GM18858 (cell line): ENCODE results near the gene ROS1.
A peak's percentile ranks its signal among the peaks of the same experiment; 100 is the strongest.
"Not testable (repeated sequence)": the region's sequence is repeated elsewhere in the genome, so short reads cannot be mapped to it uniquely, and the experiment has no call there.

Source experiments
- ATAC-seq: cut with Tn5 transposase; IDR thresholded peaks from one replicate; pipeline ENCODE4 v1.9.1; 2021; ENCODE audit not compliant: unreplicated experiment

ROS1 gene

GRCh38 chr6:117384659-117385058 lies 41.1 kb downstream of the ROS1 start:
- no peak for ATAC-seq

DNA sequence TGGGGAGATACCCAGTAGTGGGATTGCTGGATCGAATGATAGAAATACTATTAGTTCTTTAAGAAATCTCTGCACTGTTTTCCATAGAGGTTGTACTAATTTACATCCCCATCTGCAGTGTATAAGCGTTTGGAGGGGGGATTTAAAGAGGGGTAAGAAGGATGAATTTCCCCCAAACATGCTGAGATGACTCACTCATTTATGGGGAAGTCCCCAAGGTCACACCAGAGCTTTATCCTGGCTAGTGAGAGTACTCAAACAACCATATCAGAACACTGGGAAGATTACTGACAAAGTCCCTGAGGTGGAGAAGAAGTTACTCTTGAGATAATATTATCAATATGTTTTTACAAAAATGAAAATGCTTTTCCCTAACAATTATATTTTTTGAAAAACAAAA lies 44.0 kb downstream of the ROS1 start:
- ATAC-seq, result peak; percentile 52

DNA sequence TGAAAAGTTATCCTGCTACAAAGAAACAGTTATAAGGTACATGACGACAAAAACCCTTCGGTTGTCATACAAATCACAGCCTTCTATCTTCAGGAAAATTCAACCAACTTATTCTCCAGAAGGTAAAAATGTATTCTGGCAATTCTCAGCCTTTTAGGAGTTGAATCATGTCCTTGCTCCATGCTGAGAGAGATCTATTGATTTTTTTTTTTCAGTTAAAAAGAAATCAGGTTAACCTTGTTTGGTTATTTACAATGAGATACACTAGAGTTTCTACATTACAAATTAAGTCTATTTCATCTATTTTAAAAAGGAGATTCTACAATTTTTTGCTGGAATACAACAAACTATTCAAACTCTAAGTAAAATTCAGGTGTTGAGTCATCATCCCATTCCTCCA lies 45.4 kb downstream of the ROS1 start:
- ATAC-seq, result no peak

DNA sequence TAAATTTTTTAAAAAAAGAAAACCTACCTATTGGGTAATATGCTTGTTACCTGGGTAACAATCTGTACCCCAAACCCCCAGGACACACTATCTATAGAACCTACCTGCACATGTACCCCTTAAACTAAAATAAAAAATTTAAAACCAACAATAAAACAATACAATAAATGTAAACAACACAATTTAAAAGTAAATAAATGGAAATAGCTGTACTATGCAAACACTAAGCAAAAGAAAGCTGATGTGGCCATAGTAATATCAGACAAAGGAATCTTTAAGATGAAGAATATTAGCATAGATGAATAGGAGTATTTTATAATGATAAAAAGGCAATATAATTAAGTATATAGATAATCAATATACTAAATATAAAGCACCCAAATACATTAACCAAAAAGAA lies 50.3 kb downstream of the ROS1 start:
- ATAC-seq, result no peak

DNA sequence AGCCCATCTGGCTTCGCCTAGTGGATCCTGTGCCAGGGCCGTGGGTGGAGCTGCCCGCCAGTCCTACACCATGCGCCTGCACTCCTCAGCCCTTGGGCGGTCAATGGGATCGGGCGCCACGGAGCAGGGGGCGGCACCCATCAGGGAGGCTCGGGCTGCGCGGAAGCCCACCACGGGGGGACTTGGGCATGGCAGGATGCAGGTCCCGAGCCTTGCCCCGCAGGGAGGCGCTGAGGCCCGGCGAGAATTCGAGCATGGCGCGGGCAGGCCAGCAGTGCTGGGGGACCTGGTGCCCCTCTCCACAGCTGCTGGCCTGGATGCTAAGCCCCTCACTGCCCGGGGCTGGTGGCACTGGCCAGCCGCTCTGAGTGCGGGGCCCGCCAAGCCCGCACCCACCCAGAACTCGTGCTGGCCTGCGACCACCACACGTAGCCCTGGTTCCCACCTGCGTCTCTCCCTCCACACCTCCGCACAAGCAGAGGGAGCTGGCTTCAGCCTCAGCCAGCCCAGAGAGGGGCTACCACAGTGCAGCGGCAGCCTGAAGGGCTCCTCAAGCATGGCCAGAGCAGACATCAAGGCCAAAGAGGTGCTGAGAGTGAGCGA lies 52.4 kb downstream of the ROS1 start:
- ATAC-seq, result no peak

DNA sequence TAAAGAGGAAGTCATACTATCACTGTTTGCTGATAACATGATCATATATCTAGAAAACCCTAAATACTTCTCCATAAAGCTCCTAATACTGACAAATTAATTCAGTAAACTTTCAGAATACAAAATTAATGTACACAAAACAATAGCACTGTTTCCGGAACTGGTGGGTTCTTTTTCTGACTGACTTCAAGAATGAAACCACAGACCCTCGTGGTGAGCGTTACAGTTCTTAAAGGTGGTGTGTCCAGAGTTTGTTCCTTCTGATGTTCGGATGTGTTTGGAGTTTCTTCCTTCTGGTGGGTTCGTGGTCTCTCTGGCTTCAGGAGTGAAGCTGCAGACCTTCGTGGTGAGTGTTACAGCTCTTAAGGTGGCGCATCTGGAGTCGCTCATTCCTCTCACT lies 53.5 kb downstream of the ROS1 start:
- ATAC-seq, result not testable (repeated sequence)

DNA sequence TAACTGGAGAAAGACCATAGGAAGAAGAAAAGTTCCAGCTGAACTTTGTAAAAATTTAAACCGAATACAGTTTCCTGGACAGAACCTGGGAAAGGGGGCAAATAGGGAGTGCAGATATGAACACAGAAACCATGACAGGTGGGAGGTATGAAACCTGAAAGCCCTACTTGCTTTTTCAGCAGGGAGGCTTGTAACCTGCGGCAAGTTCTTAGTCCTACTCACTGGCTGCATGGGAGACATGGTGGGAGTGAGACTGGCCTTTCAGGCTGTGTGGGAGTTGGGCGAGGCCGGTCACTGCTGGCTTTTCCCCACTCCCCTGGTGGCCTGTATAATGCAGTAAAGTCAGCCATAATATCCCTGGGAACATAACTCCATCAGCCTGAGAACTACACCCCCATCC lies 54.2 kb downstream of the ROS1 start:
- ATAC-seq, result no peak

DNA sequence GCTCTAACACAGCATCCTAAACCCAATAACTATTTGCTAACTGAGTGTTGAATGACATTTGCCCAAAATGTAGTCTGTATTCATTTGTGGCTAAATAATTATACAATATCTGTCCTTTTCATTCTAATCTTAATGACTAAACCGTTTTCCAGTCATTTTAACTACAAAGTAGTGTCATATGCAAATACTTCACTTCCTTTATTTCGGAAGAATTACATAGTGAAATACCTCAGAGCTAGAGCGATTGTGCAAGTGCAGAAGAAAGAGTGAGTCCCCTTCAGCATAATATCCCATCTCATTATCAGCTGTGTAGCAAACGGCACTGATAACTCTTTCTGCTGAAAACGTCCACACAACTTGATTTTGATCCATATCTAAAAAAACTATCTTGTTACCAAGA lies 66.2 kb downstream of the ROS1 start:
- no peak for ATAC-seq

DNA sequence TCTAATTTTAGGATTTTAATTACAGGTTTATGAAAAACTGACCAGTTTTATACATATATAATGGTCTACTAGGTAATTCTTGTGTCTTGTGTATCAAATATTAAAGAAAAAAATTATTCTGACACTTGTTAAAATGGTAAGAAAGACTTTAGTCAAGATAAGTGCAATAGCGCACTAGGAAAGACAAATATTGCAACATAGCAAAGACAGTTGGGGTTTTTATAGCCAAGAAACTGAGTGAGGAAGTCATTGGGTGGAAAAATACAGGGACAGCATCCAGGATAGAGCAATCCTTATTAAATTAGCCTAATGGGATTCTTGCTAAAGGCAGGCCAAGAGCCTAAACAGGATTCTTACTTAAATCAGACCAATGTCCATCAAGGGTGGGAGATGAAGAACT lies 71.1 kb downstream of the ROS1 start:
- no peak for ATAC-seq

- peak; percentile 72 for ATAC-seq
These were observed 73.2 kb downstream of the ROS1 start for GRCh38 chr6:117352466-117353081.

- no peak for ATAC-seq
These were observed 74.2 kb downstream of the ROS1 start for GRCh38 chr6:117351521-117351920.

GRCh38 chr6:117346142-117346930 lies 79.4 kb downstream of the ROS1 start:
- peak; percentile 43 for ATAC-seq

DNA sequence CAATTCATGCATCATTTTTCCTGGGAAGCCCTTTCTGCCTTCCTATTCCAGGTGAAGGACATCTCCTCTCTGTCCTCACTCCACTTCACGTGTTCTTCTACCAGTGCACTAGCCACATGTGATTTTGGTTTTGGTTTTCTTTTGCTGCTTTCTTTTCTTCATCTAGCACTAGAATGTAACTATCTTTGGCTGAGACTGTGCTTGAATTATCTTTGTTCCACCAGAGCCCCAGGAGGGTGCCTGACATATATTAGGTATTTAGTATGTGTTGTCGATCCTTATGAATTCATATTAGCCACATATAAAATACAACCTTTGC lies 80.5 kb downstream of the ROS1 start:
- ATAC-seq, result no peak

GRCh38 chr6:117344444-117345291 lies 81.1 kb downstream of the ROS1 start:
- no peak for ATAC-seq

DNA sequence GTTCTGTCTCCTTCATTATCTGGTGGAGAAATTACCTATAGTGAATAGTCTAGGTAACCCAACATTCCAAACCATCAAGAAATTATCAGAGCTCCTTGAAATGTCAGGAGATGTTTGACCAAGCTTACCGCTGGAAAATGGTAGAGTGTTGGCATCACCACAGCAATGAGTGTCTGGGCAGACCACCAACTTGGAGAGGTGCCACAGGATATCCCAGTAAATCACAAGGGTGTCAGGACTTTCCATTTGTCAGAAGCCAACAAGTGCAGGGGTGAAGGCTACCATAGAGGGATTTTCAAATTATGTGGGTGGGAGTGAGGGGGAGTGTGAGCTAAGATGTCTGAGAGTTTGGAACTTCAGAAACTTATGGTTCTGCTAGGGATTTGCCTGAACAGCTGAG lies 87.2 kb downstream of the ROS1 start:
- no peak for ATAC-seq

- ATAC-seq, result no peak
These were observed 95.8 kb downstream of the ROS1 start for GRCh38 chr6:117329926-117330325.

- no peak for ATAC-seq
These were observed 97.2 kb downstream of the ROS1 start for GRCh38 chr6:117328500-117328899.

DNA sequence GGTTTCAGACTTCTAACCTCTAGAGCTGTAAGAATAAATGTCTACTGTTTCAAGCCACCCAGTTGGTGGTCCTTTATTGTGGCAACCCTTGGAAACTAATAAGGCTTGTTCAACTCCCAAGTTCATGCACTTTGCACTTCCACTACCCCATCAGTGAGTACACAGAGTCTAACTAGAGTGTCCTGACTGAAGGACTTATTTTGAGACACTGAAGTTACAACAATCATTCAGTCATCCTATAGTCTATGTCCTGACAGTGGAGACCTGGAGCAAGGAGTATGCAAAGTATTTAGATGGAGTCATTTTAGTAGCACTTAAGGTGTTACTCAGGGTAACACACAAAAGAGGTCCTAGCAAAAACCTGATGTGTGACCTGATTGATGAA lies 97.7 kb downstream of the ROS1 start:
- ATAC-seq, result no peak

- ATAC-seq, result no peak
These were observed 98.4 kb downstream of the ROS1 start for GRCh38 chr6:117327149-117328004.

- no peak for ATAC-seq
These were observed 99.3 kb downstream of the ROS1 start for GRCh38 chr6:117326396-117326795.

- no peak for ATAC-seq
These were observed 108.5 kb downstream of the ROS1 start for GRCh38 chr6:117317261-117317660.
